SK-N-SH (cell line): Measurements from ENCODE around the gene ZNF480. TPM values are rescaled to one million over a fixed set of nuclear protein-coding genes. Genes with fewer than 3 reads are reported as not detected.
A peak's percentile ranks its signal among the peaks of the same experiment; 100 is the strongest.

Experiments used
- CTCF ChIA-PET: fragments of 300-600, 350-600 bp; formaldehyde crosslinking; extraction: SDS; loops from one replicate; lab custom pipeline; 2021; lab: Yijun Ruan, JAX
- POLR2A ChIA-PET: fragments of 350-600 bp; sonication (Branson Sonifier 250); formaldehyde crosslinking; extraction: SDS; loops from one replicate; lab custom pipeline; 2020; ENCODE audit warnings: antibody characterized with exemption, inconsistent platforms; lab: Yijun Ruan, JAX
- DNase-seq: peaks from one replicate; pipeline ENCODE4 v3.0.0; 2012
- H2AFZ ChIP-seq: fragments of 200-600 bp; sonication (generic); 2 replicates; pipeline ENCODE4 v1.8.1; 2016; ENCODE audit warnings: antibody characterized with exemption, mild to moderate bottlenecking, low read depth
- H3F3A ChIP-seq: fragments of 200-600 bp; sonication (generic); replicated peaks from 2 replicates; pipeline ENCODE3; 2016; ENCODE audit warnings: antibody characterized with exemption, mild to moderate bottlenecking; ENCODE audit not compliant: insufficient read depth
- H3K27ac ChIP-seq, 2 experiments: fragments of 200-500 bp in 1 of 2; fragments of 200-600 bp in 1 of 2; sonication (Bioruptor generic) in 1 of 2; sonication (generic), shearing (Covaris generic) in 1 of 2; 2 replicates each; pipeline versions ENCODE4 v1.5.1 to v1.6.1; 2014 to 2016; ENCODE audit warnings: low read depth in 2 of 2, inconsistent platforms in 1 of 2, low read length in 1 of 2, mild to moderate bottlenecking in 1 of 2, mixed read lengths in 1 of 2
- H3K27me3 ChIP-seq: fragments of 200-600 bp; sonication (generic), shearing (Covaris generic); 2 replicates; pipeline ENCODE4 v1.6.1; 2016; ENCODE audit warnings: mixed run types; ENCODE audit not compliant: insufficient read depth
- H3K36me3 ChIP-seq, 2 experiments: fragments of 200-500 bp in 1 of 2; fragments of 200-600 bp in 1 of 2; sonication (Bioruptor generic) in 1 of 2; sonication (generic) in 1 of 2; replicated peaks in 1 of 2; 2 replicates each; pipeline versions ENCODE3 to v1.5.1; 2014 to 2016; ENCODE audit warnings: low read length in 1 of 2, mild to moderate bottlenecking in 1 of 2; ENCODE audit not compliant: insufficient read depth in 2 of 2, control insufficient read depth in 1 of 2
- H3K4me1 ChIP-seq, 2 experiments: fragments of 200-500 bp in 1 of 2; fragments of 200-600 bp in 1 of 2; sonication (Bioruptor generic) in 1 of 2; sonication (generic), shearing (Covaris generic) in 1 of 2; 2 replicates each; pipeline versions ENCODE4 v1.5.1 to v1.6.1; 2014 to 2016; ENCODE audit warnings: low read depth in 1 of 2, low read length in 1 of 2, mixed run types in 1 of 2; ENCODE audit not compliant: insufficient read depth in 2 of 2, control insufficient read depth in 1 of 2
- H3K4me2 ChIP-seq: fragments of 200-600 bp; sonication (generic), shearing (Covaris generic); 2 replicates; pipeline ENCODE4 v1.6.1; 2017; ENCODE audit warnings: mixed run types
- H3K4me3 ChIP-seq, 2 experiments: fragments of 200-500 bp in 1 of 2; fragments of 200-600 bp in 1 of 2; sonication (Bioruptor generic) in 1 of 2; sonication (generic), shearing (Covaris generic) in 1 of 2; 2 replicates each; pipeline versions ENCODE4 v1.5.1 to v1.8.1; 2014 to 2016; ENCODE audit warnings: low read depth in 2 of 2, inconsistent platforms in 1 of 2, low read length in 1 of 2, mild to moderate bottlenecking in 1 of 2, mixed read lengths in 1 of 2, moderate library complexity in 1 of 2
- H3K79me2 ChIP-seq: fragments of 200-600 bp; sonication (generic); 2 replicates; pipeline ENCODE4 v1.8.1; 2017; ENCODE audit warnings: mild to moderate bottlenecking; ENCODE audit not compliant: insufficient read depth
- H3K9ac ChIP-seq: fragments of 200-600 bp; sonication (generic); 2 replicates; pipeline ENCODE4 v1.6.1; 2017; ENCODE audit warnings: mixed run types
- H3K9me2 ChIP-seq: fragments of 200-600 bp; sonication (generic); 2 replicates; pipeline ENCODE4 v1.6.1; 2017; ENCODE audit warnings: mixed run types
- H3K9me3 ChIP-seq: fragments of 200-600 bp; sonication (generic); 2 replicates; pipeline ENCODE4 v1.6.1; 2017; ENCODE audit warnings: mixed run types, mild to moderate bottlenecking, moderate library complexity
- H4K20me1 ChIP-seq: fragments of 200-600 bp; sonication (generic); 2 replicates; pipeline ENCODE4 v1.6.1; 2017; ENCODE audit warnings: mild to moderate bottlenecking, mixed run types; ENCODE audit not compliant: insufficient read depth
- ELF1 ChIP-seq: IDR thresholded peaks from 2 replicates; pipeline ENCODE4 v1.4.0; 2012
- FOXJ3 ChIP-seq: sonication (generic); formaldehyde crosslinking; IDR thresholded peaks from 2 replicates; pipeline ENCODE4 v1.5.1; 2020; ENCODE audit warnings: mild to moderate bottlenecking, missing genetic modification reagents
- FOXM1 ChIP-seq: IDR thresholded peaks from 2 replicates; pipeline ENCODE4 v1.4.0; 2012; ENCODE audit warnings: low read depth, mild to moderate bottlenecking
- GATA2 ChIP-seq: sonication (generic); formaldehyde crosslinking; IDR thresholded peaks from 2 replicates; pipeline ENCODE4 v1.5.0; 2020; ENCODE audit warnings: mild to moderate bottlenecking, missing genetic modification reagents
- IRF3 ChIP-seq: fragments of 150-350 bp; IDR thresholded peaks from 2 replicates; pipeline ENCODE4 v1.6.1; 2016; ENCODE audit warnings: mild to moderate bottlenecking, low read depth, low read length
- JUND ChIP-seq: IDR thresholded peaks from 2 replicates; pipeline ENCODE4 v1.4.0; 2012
- MXI1 ChIP-seq: IDR thresholded peaks from 2 replicates; pipeline ENCODE4 v1.6.1; 2012; ENCODE audit warnings: mild to moderate bottlenecking, low read depth, low read length, improper control_type of control experiment
- PBX3 ChIP-seq: IDR thresholded peaks from 2 replicates; pipeline ENCODE4; 2012
- RAD21 ChIP-seq: IDR thresholded peaks from 2 replicates; pipeline ENCODE4 v1.6.1; 2012; ENCODE audit warnings: mild to moderate bottlenecking, low read length
- RCOR1 ChIP-seq: fragments of 150-350 bp; IDR thresholded peaks from 2 replicates; pipeline ENCODE4 v1.6.1; 2017; ENCODE audit warnings: antibody characterized with exemption, low read length
- REST ChIP-seq: IDR thresholded peaks from 2 replicates; pipeline ENCODE4 v1.6.1; 2012; ENCODE audit warnings: mild to moderate bottlenecking, low read depth, low read length, moderate library complexity
- SIN3A ChIP-seq: IDR thresholded peaks from 2 replicates; pipeline ENCODE4 v1.6.1; 2012; ENCODE audit warnings: low read depth, mild to moderate bottlenecking, low read length, moderate library complexity, borderline replicate concordance
- SMC3 ChIP-seq: IDR thresholded peaks from 2 replicates; pipeline ENCODE4 v1.6.1; 2012; ENCODE audit warnings: low read depth, low read length, improper control_type of control experiment
- TEAD4 ChIP-seq: IDR thresholded peaks from 2 replicates; pipeline ENCODE4 v1.4.0; 2012; ENCODE audit warnings: mild to moderate bottlenecking, borderline replicate concordance; ENCODE audit not compliant: insufficient read depth
- ZBTB33 ChIP-seq: IDR thresholded peaks from 2 replicates; pipeline ENCODE4 v1.4.0; 2012; ENCODE audit warnings: low read depth, borderline replicate concordance
- WGBS: methylation state at CpG from one replicate; pipeline ENCODE4 v1.1.6; 2017; ENCODE audit warnings: low lambda C conversion rate; 5-methylcytosine and 5-hydroxymethylcytosine counted together
- polyA plus RNA-seq, 3 experiments: library from polyadenylated mRNA; depleted of rRNA; stranded (reverse); fragments of >200 nt; gene quantifications; 2 replicates each; pipeline ENCODE4 v1.2.3, GENCODE V29; 2012
- TF ChIP-seq, protein P1 (sequence below): fragments of 200-600 bp; sonication (generic); IDR thresholded peaks from 2 replicates; pipeline ENCODE4 v1.6.1; 2017; ENCODE audit warnings: antibody characterized with exemption, mild to moderate bottlenecking, moderate library complexity

The ZNF480 gene
- polyA plus RNA-seq, 1 of the 3 experiments (the other 2 are of a cell fraction): 10.9 TPM

- no peaks in the 10 kb centered on the region for H3K9me2 ChIP-seq
- H3K9ac ChIP-seq: no peak overlapping the region
- H3K4me3 ChIP-seq: no peak overlapping the region
- no peak overlapping the region for H3K4me2 ChIP-seq
- peak; percentile 74 for DNase-seq
- H2AFZ ChIP-seq: no peak overlapping the region
- no peaks in the 10 kb centered on the region for H3F3A ChIP-seq
- H4K20me1 ChIP-seq: no peaks in the 10 kb centered on the region
- H3K4me1 ChIP-seq: no peaks in the 10 kb centered on the region
- no peak overlapping the region for H3K27ac ChIP-seq
- WGBS: 14% methylated on average over 8 of the region's 8 CpGs
- no peaks in the 10 kb centered on the region for H3K9me3 ChIP-seq
- H3K27me3 ChIP-seq: no peaks in the 10 kb centered on the region
- TF ChIP-seq SMC3 (peak; percentile 22; the same call in 1 of the 2 replicates), SIN3A (no peak), ELF1 (no peak), PBX3 (no peak), MXI1 (no peak), GATA2 (CRISPR knock-in tag) (no peak), JUND (no peak), FOXM1 (no peak), REST (no peak), TEAD4 (no peak), ZBTB33 (no peak), FOXJ3 (CRISPR knock-in tag) (no peak), RAD21 (peak; percentile 59), RCOR1 (no peak), IRF3 (no peak)
- TF ChIP-seq, protein P1, sequence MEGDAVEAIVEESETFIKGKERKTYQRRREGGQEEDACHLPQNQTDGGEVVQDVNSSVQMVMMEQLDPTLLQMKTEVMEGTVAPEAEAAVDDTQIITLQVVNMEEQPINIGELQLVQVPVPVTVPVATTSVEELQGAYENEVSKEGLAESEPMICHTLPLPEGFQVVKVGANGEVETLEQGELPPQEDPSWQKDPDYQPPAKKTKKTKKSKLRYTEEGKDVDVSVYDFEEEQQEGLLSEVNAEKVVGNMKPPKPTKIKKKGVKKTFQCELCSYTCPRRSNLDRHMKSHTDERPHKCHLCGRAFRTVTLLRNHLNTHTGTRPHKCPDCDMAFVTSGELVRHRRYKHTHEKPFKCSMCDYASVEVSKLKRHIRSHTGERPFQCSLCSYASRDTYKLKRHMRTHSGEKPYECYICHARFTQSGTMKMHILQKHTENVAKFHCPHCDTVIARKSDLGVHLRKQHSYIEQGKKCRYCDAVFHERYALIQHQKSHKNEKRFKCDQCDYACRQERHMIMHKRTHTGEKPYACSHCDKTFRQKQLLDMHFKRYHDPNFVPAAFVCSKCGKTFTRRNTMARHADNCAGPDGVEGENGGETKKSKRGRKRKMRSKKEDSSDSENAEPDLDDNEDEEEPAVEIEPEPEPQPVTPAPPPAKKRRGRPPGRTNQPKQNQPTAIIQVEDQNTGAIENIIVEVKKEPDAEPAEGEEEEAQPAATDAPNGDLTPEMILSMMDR: peak; percentile 50
- TF ChIP-seq, all 33 proteins: peak for 3
- CTCF ChIA-PET: interaction anchor here (0.6 to 1.5 kb wide), 9 partner anchors 16 to 270 kb away, joined by 3 to 4 read pairs (median 3); partner anchors contain the start of gene ZNF880
- POLR2A ChIA-PET: no interaction called here
- Histone ChIP-seq H3K79me2 (no peaks in the 10 kb centered on the region), H3K36me3 (peaks cover 0 to 9% of the 10 kb centered on the region in 2 experiments)
These were observed 46.6 kb downstream of the ZNF480 start for GRCh38 chr19:52343548-52343947.
